HEK293 (cell line): ENCODE data around the gene THSD4.

ENCODE experiments used
- ATF2 ChIP-seq: fragments of 450-650 bp; formaldehyde crosslinking; IDR thresholded peaks from 2 replicates; pipeline ENCODE4 v1.5.1; 2016; ENCODE audit warnings: missing biosample characterization, missing genetic modification characterization, low read depth
- CTCF ChIP-seq: fragments of 450-650 bp; formaldehyde crosslinking; IDR thresholded peaks from 2 replicates; pipeline ENCODE4 v1.5.1; 2016; ENCODE audit warnings: missing biosample characterization, missing genetic modification characterization
- MEIS1 ChIP-seq: sonication (generic); formaldehyde crosslinking; IDR thresholded peaks from 2 replicates; pipeline ENCODE4 v1.8.1; 2022; ENCODE audit warnings: missing genetic modification reagents, mild to moderate bottlenecking, borderline replicate concordance
- REPIN1 ChIP-seq: fragments of 450-650 bp; formaldehyde crosslinking; IDR thresholded peaks from 2 replicates; pipeline ENCODE4 v1.5.1; 2017; ENCODE audit warnings: missing biosample characterization, missing genetic modification characterization, low read depth
- TCF7L2 ChIP-seq: IDR thresholded peaks from 2 replicates; pipeline ENCODE4 v1.6.1; 2011; ENCODE audit warnings: low read depth, mild to moderate bottlenecking, inconsistent platforms, low read length, moderate library complexity, borderline replicate concordance
- ZBTB7A ChIP-seq: fragments of 450-650 bp; formaldehyde crosslinking; IDR thresholded peaks from 2 replicates; pipeline ENCODE4 v1.5.1; 2016; ENCODE audit warnings: low read depth, missing biosample characterization, missing genetic modification characterization
- ZNF239 ChIP-seq: fragments of 450-650 bp; formaldehyde crosslinking; IDR thresholded peaks from 2 replicates; pipeline ENCODE4 v1.5.1; 2016; ENCODE audit warnings: missing biosample characterization, missing genetic modification characterization
- ZNF274 ChIP-seq, 2 experiments: fragments of 200-500 bp in 1 of 2; fragments of 450-650 bp in 1 of 2; sonication (Bioruptor generic) in 1 of 2; formaldehyde crosslinking in 1 of 2; IDR thresholded peaks; 2 replicates each; pipeline versions ENCODE4 v1.5.1 to v1.6.1; 2014 to 2016; ENCODE audit warnings: borderline replicate concordance in 1 of 2, inconsistent platforms in 1 of 2, low read length in 1 of 2, missing biosample characterization in 1 of 2, missing genetic modification characterization in 1 of 2
- ZNF292 ChIP-seq: fragments of 450-650 bp; formaldehyde crosslinking; IDR thresholded peaks from 2 replicates; pipeline ENCODE4 v1.5.1; 2016; ENCODE audit warnings: low read depth, missing biosample characterization, missing genetic modification characterization, borderline replicate concordance
- ZNF335 ChIP-seq: fragments of 450-650 bp; formaldehyde crosslinking; conservative IDR thresholded peaks from 2 replicates; pipeline ENCODE4 v1.5.1; 2016; ENCODE audit warnings: missing biosample characterization, missing genetic modification characterization
- ZNF423 ChIP-seq: fragments of 450-650 bp; formaldehyde crosslinking; IDR thresholded peaks from 2 replicates; pipeline ENCODE4 v1.5.1; 2016; ENCODE audit warnings: missing biosample characterization, missing genetic modification characterization

- TF ChIP-seq CTCF (tag by site-specific recombination) (no peak), MEIS1 (CRISPR knock-in tag) (no peak), ZNF423 (tag by site-specific recombination) (no peak), ZBTB7A (tag by site-specific recombination) (no peak), TCF7L2 (no peak), ZNF292 (tag by site-specific recombination) (no peak), REPIN1 (tag by site-specific recombination) (no peak), ATF2 (tag by site-specific recombination) (no peak), ZNF239 (tag by site-specific recombination) (no peak), ZNF274 (IDR thresholded peaks at IDR 0.05; ENCODE audit: low read length) (no peak), ZNF274 (tag by site-specific recombination; IDR thresholded peaks at IDR 0.05; ENCODE audit: borderline replicate concordance) (no peak), ZNF335 (no peak)
Measured at GRCh38 chr15:71718116-71718910, 603.0 kb downstream of the THSD4 start.
